GM21529 (cell line): ENCODE measurements around the gene NPLOC4.
"Not testable (repeated sequence)": the region's sequence is repeated elsewhere in the genome, so short reads cannot be mapped to it uniquely, and the experiment has no call there.

ENCODE experiments used
- ATAC-seq: cut with Tn5 transposase; IDR thresholded peaks from one replicate; pipeline ENCODE4 v1.9.1; 2021; ENCODE audit not compliant: unreplicated experiment

The NPLOC4 gene

GRCh38 chr17:81535480-81536298, 101.2 kb downstream of the NPLOC4 start:
- ATAC-seq: no peak

- no peak for ATAC-seq
Observed at GRCh38 chr17:81535007-81535328, 101.9 kb downstream of the NPLOC4 start.

GRCh38 chr17:81534157-81535006, 102.5 kb downstream of the NPLOC4 start:
- ATAC-seq: no peak

- no peak for ATAC-seq
Observed at GRCh38 chr17:81533339-81534141, 103.4 kb downstream of the NPLOC4 start.

GRCh38 chr17:81532490-81533287, 104.2 kb downstream of the NPLOC4 start:
- ATAC-seq: no peak

GRCh38 chr17:81531998-81532404, 104.9 kb downstream of the NPLOC4 start:
- ATAC-seq: not testable (repeated sequence)

GRCh38 chr17:81531013-81531412, 105.9 kb downstream of the NPLOC4 start:
- ATAC-seq: not testable (repeated sequence)

GRCh38 chr17:81529437-81529803, 107.5 kb downstream of the NPLOC4 start:
- no peak for ATAC-seq

GRCh38 chr17:81528651-81529436, 108.1 kb downstream of the NPLOC4 start:
- ATAC-seq: no peak

GRCh38 chr17:81528384-81528650, 108.6 kb downstream of the NPLOC4 start:
- no peak for ATAC-seq

- no peak for ATAC-seq
Observed at GRCh38 chr17:81527591-81528383, 109.1 kb downstream of the NPLOC4 start, which contains the start of gene FSCN2. FSCN2 (plus strand) TSS chr17:81528377; CDS start chr17:81528532, 155 bp downstream.

GRCh38 chr17:81526662-81527571, 110.0 kb downstream of the NPLOC4 start:
- no peak for ATAC-seq

- ATAC-seq: no peak
Observed at GRCh38 chr17:81524865-81525159, 112.1 kb downstream of the NPLOC4 start.

GRCh38 chr17:81524039-81524864, 112.7 kb downstream of the NPLOC4 start:
- ATAC-seq: no peak

GRCh38 chr17:81523402-81524038, 113.4 kb downstream of the NPLOC4 start:
- no peak for ATAC-seq

- ATAC-seq: no peak
Observed at GRCh38 chr17:81522491-81523401, 114.2 kb downstream of the NPLOC4 start.
